ENCODE measurements around the gene CPED1. TPM values are rescaled to one million over a fixed set of nuclear protein-coding genes. Genes with fewer than 3 reads are reported as not detected.

CPED1 gene
- total and polyA plus RNA-seq, 10 of the 15 experiments (the other 5 are each of a cell fraction or from before 2014, with no cell fraction given), result 0.01 to 0.77 (median 0.10) TPM; not detected in 1

DNA sequence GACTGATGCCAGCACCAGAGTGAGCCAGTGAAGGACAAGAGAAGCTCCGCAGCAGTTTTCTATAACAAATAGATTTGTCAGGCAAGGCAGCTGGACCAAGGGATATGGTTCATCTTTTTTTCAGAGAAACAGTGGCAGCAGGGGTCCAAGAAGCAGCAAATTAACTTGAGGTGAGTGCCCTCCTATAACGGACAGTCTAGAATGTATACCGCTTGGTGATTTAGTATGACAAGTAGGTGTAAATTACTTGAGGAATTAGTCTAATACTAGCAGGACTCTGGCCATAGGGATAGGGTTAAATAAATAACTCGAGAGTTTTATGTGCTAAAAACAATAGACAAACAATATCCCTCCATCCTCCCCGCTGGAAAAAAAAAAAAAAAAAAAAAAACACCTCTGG is 187.3 kb downstream of the CPED1 start:
- 71% methylated on average over 5 of the region's 5 CpGs for WGBS (ENCODE audit: insufficient coverage, insufficient replicate concordance, low lambda C conversion rate, missing lambda C conversion rate)
- Histone ChIP-seq H3K36me3 (ENCODE audit: control insufficient read depth in 2 of 2, insufficient read depth in 2 of 2, low read length in 1 of 2) (no peaks in the 10 kb centered on the region), H3K9me3 (replicated peaks; ENCODE audit: control insufficient read depth, insufficient read depth, low read length) (peaks cover 2% of the 10 kb centered on the region), H3K79me2 (ENCODE audit: control insufficient read depth, insufficient read depth, low read length) (no peaks in the 10 kb centered on the region), H3K27ac (ENCODE audit: control insufficient read depth, insufficient read depth) (no peak overlapping the region), H3K9ac (ENCODE audit: control insufficient read depth, insufficient read depth, low read length) (no peak overlapping the region), H3K4me1 (ENCODE audit: control insufficient read depth, insufficient read depth, low read length) (peaks cover 7% of the 10 kb centered on the region), H3K4me2 (ENCODE audit: control insufficient read depth, insufficient read depth) (no peak overlapping the region), H2AFZ (ENCODE audit: control insufficient read depth, low read depth, low read length) (no peak overlapping the region), H4K20me1 (ENCODE audit: control insufficient read depth, insufficient read depth) (no peaks in the 10 kb centered on the region), H3K27me3 (replicated peaks in 1 of 2; ENCODE audit: control insufficient read depth in 2 of 2, insufficient read depth in 2 of 2, low read length in 1 of 2) (no peaks in the 10 kb centered on the region), H3K4me3 (no peak overlapping the region)
- no peak for ATAC-seq
- no peak for DNase-seq (ENCODE audit: low read depth, low spot score)
- BruUV-seq (replicated peaks), result no TSS peak
- SMC1A ChIA-PET (ENCODE audit: uncharacterized antibody, unreplicated experiment), result interaction anchor here (1.3 to 3.4 kb wide), 4 partner anchors 8 to 192 kb away, joined by 3 to 12 read pairs (median 7); no protein-coding TSS in a partner anchor
- POLR2A ChIA-PET, result interaction anchor here (1.6 kb wide), 1 partner anchor 17 kb away, joined by 3 read pairs; no protein-coding TSS in a partner anchor
- in situ Hi-C loops (cut with MboI), result no loop called here
- CTCF ChIA-PET, result interaction anchor here (0.6 to 2.4 kb wide), 3 partner anchors 15 to 371 kb away, joined by 3 to 9 read pairs (median 6); no protein-coding TSS in a partner anchor
- FAIRE-seq, result no peak
- intact Hi-C loops (cut with micrococcal nuclease; ENCODE audit: unreplicated experiment), result no loop called here
- RAD21 ChIA-PET (ENCODE audit: unreplicated experiment), result interaction anchor here (0.7 kb wide), 1 partner anchor 10 kb away, joined by 3 read pairs; no protein-coding TSS in a partner anchor
- TF ChIP-seq, protein P1, sequence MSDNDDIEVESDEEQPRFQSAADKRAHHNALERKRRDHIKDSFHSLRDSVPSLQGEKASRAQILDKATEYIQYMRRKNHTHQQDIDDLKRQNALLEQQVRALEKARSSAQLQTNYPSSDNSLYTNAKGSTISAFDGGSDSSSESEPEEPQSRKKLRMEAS (IDR thresholded peaks at IDR 0.05; ENCODE audit: low read depth, low read length), result no peak
- TF ChIP-seq JUND (IDR thresholded peaks at IDR 0.05; ENCODE audit: low read depth, low read length) (no peak), YBX1 (IDR thresholded peaks at IDR 0.05) (no peak), MXI1 (IDR thresholded peaks at IDR 0.05; ENCODE audit: low read depth, low read length) (no peak), NR2F1 (conservative IDR thresholded peaks at IDR 0.05) (no peak), ZZZ3 (IDR thresholded peaks at IDR 0.05; ENCODE audit: control insufficient read depth, insufficient read length, low read depth) (no peak)
- TF ChIP-seq, protein P2, sequence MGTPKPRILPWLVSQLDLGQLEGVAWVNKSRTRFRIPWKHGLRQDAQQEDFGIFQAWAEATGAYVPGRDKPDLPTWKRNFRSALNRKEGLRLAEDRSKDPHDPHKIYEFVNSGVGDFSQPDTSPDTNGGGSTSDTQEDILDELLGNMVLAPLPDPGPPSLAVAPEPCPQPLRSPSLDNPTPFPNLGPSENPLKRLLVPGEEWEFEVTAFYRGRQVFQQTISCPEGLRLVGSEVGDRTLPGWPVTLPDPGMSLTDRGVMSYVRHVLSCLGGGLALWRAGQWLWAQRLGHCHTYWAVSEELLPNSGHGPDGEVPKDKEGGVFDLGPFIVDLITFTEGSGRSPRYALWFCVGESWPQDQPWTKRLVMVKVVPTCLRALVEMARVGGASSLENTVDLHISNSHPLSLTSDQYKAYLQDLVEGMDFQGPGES (IDR thresholded peaks at IDR 0.05), result no peak
- TF ChIP-seq, protein P3, sequence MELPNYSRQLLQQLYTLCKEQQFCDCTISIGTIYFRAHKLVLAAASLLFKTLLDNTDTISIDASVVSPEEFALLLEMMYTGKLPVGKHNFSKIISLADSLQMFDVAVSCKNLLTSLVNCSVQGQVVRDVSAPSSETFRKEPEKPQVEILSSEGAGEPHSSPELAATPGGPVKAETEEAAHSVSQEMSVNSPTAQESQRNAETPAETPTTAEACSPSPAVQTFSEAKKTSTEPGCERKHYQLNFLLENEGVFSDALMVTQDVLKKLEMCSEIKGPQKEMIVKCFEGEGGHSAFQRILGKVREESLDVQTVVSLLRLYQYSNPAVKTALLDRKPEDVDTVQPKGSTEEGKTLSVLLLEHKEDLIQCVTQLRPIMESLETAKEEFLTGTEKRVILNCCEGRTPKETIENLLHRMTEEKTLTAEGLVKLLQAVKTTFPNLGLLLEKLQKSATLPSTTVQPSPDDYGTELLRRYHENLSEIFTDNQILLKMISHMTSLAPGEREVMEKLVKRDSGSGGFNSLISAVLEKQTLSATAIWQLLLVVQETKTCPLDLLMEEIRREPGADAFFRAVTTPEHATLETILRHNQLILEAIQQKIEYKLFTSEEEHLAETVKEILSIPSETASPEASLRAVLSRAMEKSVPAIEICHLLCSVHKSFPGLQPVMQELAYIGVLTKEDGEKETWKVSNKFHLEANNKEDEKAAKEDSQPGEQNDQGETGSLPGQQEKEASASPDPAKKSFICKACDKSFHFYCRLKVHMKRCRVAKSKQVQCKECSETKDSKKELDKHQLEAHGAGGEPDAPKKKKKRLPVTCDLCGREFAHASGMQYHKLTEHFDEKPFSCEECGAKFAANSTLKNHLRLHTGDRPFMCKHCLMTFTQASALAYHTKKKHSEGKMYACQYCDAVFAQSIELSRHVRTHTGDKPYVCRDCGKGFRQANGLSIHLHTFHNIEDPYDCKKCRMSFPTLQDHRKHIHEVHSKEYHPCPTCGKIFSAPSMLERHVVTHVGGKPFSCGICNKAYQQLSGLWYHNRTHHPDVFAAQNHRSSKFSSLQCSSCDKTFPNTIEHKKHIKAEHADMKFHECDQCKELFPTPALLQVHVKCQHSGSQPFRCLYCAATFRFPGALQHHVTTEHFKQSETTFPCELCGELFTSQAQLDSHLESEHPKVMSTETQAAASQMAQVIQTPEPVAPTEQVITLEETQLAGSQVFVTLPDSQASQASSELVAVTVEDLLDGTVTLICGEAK (IDR thresholded peaks at IDR 0.05; ENCODE audit: borderline replicate concordance), result no peak
- TF ChIP-seq, protein P4, sequence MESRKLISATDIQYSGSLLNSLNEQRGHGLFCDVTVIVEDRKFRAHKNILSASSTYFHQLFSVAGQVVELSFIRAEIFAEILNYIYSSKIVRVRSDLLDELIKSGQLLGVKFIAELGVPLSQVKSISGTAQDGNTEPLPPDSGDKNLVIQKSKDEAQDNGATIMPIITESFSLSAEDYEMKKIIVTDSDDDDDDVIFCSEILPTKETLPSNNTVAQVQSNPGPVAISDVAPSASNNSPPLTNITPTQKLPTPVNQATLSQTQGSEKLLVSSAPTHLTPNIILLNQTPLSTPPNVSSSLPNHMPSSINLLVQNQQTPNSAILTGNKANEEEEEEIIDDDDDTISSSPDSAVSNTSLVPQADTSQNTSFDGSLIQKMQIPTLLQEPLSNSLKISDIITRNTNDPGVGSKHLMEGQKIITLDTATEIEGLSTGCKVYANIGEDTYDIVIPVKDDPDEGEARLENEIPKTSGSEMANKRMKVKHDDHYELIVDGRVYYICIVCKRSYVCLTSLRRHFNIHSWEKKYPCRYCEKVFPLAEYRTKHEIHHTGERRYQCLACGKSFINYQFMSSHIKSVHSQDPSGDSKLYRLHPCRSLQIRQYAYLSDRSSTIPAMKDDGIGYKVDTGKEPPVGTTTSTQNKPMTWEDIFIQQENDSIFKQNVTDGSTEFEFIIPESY (IDR thresholded peaks at IDR 0.05), result no peak
- TF ChIP-seq, protein P5, sequence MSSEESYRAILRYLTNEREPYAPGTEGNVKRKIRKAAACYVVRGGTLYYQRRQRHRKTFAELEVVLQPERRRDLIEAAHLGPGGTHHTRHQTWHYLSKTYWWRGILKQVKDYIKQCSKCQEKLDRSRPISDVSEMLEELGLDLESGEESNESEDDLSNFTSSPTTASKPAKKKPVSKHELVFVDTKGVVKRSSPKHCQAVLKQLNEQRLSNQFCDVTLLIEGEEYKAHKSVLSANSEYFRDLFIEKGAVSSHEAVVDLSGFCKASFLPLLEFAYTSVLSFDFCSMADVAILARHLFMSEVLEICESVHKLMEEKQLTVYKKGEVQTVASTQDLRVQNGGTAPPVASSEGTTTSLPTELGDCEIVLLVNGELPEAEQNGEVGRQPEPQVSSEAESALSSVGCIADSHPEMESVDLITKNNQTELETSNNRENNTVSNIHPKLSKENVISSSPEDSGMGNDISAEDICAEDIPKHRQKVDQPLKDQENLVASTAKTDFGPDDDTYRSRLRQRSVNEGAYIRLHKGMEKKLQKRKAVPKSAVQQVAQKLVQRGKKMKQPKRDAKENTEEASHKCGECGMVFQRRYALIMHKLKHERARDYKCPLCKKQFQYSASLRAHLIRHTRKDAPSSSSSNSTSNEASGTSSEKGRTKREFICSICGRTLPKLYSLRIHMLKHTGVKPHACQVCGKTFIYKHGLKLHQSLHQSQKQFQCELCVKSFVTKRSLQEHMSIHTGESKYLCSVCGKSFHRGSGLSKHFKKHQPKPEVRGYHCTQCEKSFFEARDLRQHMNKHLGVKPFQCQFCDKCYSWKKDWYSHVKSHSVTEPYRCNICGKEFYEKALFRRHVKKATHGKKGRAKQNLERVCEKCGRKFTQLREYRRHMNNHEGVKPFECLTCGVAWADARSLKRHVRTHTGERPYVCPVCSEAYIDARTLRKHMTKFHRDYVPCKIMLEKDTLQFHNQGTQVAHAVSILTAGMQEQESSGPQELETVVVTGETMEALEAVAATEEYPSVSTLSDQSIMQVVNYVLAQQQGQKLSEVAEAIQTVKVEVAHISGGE (CRISPR knock-in tag; IDR thresholded peaks at IDR 0.05), result no peak
